SK-N-SH treated with all-trans-retinoic acid at 6 μM for 48 hours (cell line): ENCODE results near the gene JAK1.

ENCODE experiments used
- ATAC-seq: fragments of 200-7000 bp; cut with Tn5 transposase; 3 replicates; pipeline ENCODE4 v1.9.1; 2020; ENCODE audit warnings: mild to moderate bottlenecking, moderate library complexity
- ARNTL ChIP-seq: fragments of 450-650 bp; formaldehyde crosslinking; IDR thresholded peaks from 2 replicates; pipeline ENCODE4 v1.5.0; 2020; ENCODE audit warnings: low read depth, mild to moderate bottlenecking, moderate library complexity, borderline replicate concordance
- BACH2 ChIP-seq: fragments of 250-450 bp; sonication (Bioruptor Pico); IDR thresholded peaks from 2 replicates; pipeline ENCODE4 v1.9.0; 2021; ENCODE audit warnings: mild to moderate bottlenecking, borderline replicate concordance
- CSDC2 ChIP-seq: fragments of 250-450 bp; sonication (Bioruptor Pico); IDR thresholded peaks from 2 replicates; pipeline ENCODE4 v1.5.0; 2020; ENCODE audit warnings: mild to moderate bottlenecking, moderate library complexity
- ESRRG ChIP-seq: fragments of 250-450 bp; sonication (Bioruptor Pico); IDR thresholded peaks from 2 replicates; pipeline ENCODE4 v1.6.1; 2021; ENCODE audit warnings: mild to moderate bottlenecking
- GLIS3 ChIP-seq: fragments of 250-450 bp; sonication (Bioruptor Pico); IDR thresholded peaks from 2 replicates; pipeline ENCODE4 v1.5.0; 2020; ENCODE audit warnings: mild to moderate bottlenecking, moderate library complexity
- ISL1 ChIP-seq: fragments of 250-450 bp; sonication (Bioruptor Pico); IDR thresholded peaks from 2 replicates; pipeline ENCODE4 v2.1.2; 2022; ENCODE audit warnings: mild to moderate bottlenecking, moderate library complexity
- OSR1 ChIP-seq: fragments of 250-450 bp; sonication (Bioruptor Pico); IDR thresholded peaks from 2 replicates; pipeline ENCODE4 v1.8.0; 2022; ENCODE audit warnings: moderate library complexity, mild to moderate bottlenecking, inconsistent platforms
- PPARA ChIP-seq: fragments of 250-450 bp; sonication (Bioruptor Pico); IDR thresholded peaks from 2 replicates; pipeline ENCODE4 v1.5.0; 2020; ENCODE audit warnings: mild to moderate bottlenecking, borderline replicate concordance
- RARB ChIP-seq: fragments of 250-450 bp; sonication (Bioruptor Pico); IDR thresholded peaks from 2 replicates; pipeline ENCODE4 v1.8.0; 2021; ENCODE audit warnings: mild to moderate bottlenecking, moderate library complexity
- SNAI2 ChIP-seq: fragments of 250-450 bp; sonication (Bioruptor Pico); IDR thresholded peaks from 2 replicates; pipeline ENCODE4 v1.5.0; 2020; ENCODE audit warnings: mild to moderate bottlenecking, moderate library complexity
- TCF4 ChIP-seq: fragments of 250-450 bp; sonication (Bioruptor Pico); IDR thresholded peaks from 2 replicates; pipeline ENCODE4 v1.8.0; 2021; ENCODE audit warnings: mild to moderate bottlenecking, moderate library complexity, borderline replicate concordance
- TOX ChIP-seq: fragments of 250-450 bp; sonication (Bioruptor Pico); IDR thresholded peaks from 2 replicates; pipeline ENCODE4 v1.8.0; 2021; ENCODE audit warnings: mild to moderate bottlenecking, moderate library complexity, borderline replicate concordance
- ZC3H10 ChIP-seq: fragments of 250-450 bp; sonication (Bioruptor Pico); IDR thresholded peaks from 2 replicates; pipeline ENCODE4 v1.5.1; 2021; ENCODE audit warnings: mild to moderate bottlenecking, moderate library complexity
- ZFP3 ChIP-seq: fragments of 250-450 bp; sonication (Bioruptor Pico); IDR thresholded peaks from 2 replicates; pipeline ENCODE4 v1.5.0; 2020; ENCODE audit warnings: mild to moderate bottlenecking, moderate library complexity
- ZFP30 ChIP-seq: fragments of 450-650 bp; formaldehyde crosslinking; IDR thresholded peaks from 2 replicates; pipeline ENCODE4 v1.5.0; 2022; ENCODE audit warnings: mild to moderate bottlenecking, moderate library complexity
- ZNF565 ChIP-seq: fragments of 450-650 bp; formaldehyde crosslinking; conservative IDR thresholded peaks from 2 replicates; pipeline ENCODE4 v1.5.0; 2020; ENCODE audit warnings: low read depth, mild to moderate bottlenecking, moderate library complexity
- ZNF70 ChIP-seq: fragments of 450-650 bp; formaldehyde crosslinking; IDR thresholded peaks from 2 replicates; pipeline ENCODE4 v1.5.0; 2020; ENCODE audit warnings: mild to moderate bottlenecking, moderate library complexity
- ZNF8 ChIP-seq: fragments of 450-650 bp; formaldehyde crosslinking; IDR thresholded peaks from 2 replicates; pipeline ENCODE4 v1.5.0; 2020; ENCODE audit warnings: mild to moderate bottlenecking, moderate library complexity
- TF ChIP-seq, protein P1 (sequence below): fragments of 250-450 bp; sonication (Bioruptor Pico); IDR thresholded peaks from 2 replicates; pipeline ENCODE4 v1.8.0; 2021; ENCODE audit warnings: low read depth, mild to moderate bottlenecking, moderate library complexity, borderline replicate concordance
- TF ChIP-seq, protein P2 (sequence below): fragments of 250-450 bp; sonication (Bioruptor Pico); IDR thresholded peaks from 2 replicates; pipeline ENCODE4 v1.5.1; 2020; ENCODE audit warnings: low read depth, mild to moderate bottlenecking, moderate library complexity
- TF ChIP-seq, protein P3 (sequence below): fragments of 250-450 bp; sonication (Bioruptor Pico); IDR thresholded peaks from 2 replicates; pipeline ENCODE4 v1.5.0; 2020; ENCODE audit warnings: mild to moderate bottlenecking, moderate library complexity
- TF ChIP-seq, protein P4 (sequence below): fragments of 250-450 bp; sonication (Bioruptor Pico); IDR thresholded peaks from 2 replicates; pipeline ENCODE4 v1.8.0; 2020; ENCODE audit warnings: mild to moderate bottlenecking, moderate library complexity, borderline replicate concordance
- TF ChIP-seq, protein P5 (sequence below): fragments of 250-450 bp; sonication (Bioruptor Pico); IDR thresholded peaks from 2 replicates; pipeline ENCODE4 v1.5.1; 2021; ENCODE audit warnings: mild to moderate bottlenecking, moderate library complexity

The JAK1 gene

DNA sequence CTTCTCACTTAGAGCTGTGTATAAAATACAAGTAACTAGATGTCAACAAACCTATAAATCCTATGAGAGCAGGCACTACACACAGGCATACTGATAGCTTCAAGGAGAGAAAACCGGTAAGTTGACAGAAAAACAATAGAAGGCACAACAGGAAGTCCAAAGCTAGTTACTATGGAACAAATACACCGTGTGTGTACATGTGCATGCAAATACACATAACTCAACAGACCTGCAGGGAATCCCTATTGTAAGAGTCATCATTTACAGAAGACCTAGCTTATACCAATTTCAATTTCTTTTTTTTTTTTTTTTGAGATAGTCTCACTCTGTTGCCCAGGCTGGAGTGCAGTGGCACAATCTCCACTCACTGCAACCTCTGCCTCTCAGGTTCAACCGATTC is 26.3 kb downstream of the JAK1 start:
- no peak for TF ChIP-seq TCF4
- no peak for TF ChIP-seq CSDC2 (CRISPR knock-in tag)
- TF ChIP-seq PPARA, result no peak
- no peak for TF ChIP-seq BACH2 (CRISPR knock-in tag)
- TF ChIP-seq ZFP30, result no peak
- no peak for TF ChIP-seq ZNF8
- no peak for TF ChIP-seq ISL1 (CRISPR knock-in tag)
- TF ChIP-seq, protein P1, sequence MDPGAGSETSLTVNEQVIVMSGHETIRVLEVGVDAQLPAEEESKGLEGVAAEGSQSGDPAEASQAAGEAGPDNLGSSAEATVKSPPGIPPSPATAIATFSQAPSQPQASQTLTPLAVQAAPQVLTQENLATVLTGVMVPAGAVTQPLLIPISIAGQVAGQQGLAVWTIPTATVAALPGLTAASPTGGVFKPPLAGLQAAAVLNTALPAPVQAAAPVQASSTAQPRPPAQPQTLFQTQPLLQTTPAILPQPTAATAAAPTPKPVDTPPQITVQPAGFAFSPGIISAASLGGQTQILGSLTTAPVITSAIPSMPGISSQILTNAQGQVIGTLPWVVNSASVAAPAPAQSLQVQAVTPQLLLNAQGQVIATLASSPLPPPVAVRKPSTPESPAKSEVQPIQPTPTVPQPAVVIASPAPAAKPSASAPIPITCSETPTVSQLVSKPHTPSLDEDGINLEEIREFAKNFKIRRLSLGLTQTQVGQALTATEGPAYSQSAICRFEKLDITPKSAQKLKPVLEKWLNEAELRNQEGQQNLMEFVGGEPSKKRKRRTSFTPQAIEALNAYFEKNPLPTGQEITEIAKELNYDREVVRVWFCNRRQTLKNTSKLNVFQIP (CRISPR knock-in tag), result no peak
- TF ChIP-seq ZC3H10 (CRISPR knock-in tag), result no peak
- no peak for TF ChIP-seq TOX (CRISPR knock-in tag)
- TF ChIP-seq, protein P2, sequence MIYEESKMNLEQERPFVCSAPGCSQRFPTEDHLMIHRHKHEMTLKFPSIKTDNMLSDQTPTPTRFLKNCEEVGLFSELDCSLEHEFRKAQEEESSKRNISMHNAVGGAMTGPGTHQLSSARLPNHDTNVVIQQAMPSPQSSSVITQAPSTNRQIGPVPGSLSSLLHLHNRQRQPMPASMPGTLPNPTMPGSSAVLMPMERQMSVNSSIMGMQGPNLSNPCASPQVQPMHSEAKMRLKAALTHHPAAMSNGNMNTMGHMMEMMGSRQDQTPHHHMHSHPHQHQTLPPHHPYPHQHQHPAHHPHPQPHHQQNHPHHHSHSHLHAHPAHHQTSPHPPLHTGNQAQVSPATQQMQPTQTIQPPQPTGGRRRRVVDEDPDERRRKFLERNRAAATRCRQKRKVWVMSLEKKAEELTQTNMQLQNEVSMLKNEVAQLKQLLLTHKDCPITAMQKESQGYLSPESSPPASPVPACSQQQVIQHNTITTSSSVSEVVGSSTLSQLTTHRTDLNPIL (CRISPR knock-in tag), result no peak
- TF ChIP-seq, protein P3, sequence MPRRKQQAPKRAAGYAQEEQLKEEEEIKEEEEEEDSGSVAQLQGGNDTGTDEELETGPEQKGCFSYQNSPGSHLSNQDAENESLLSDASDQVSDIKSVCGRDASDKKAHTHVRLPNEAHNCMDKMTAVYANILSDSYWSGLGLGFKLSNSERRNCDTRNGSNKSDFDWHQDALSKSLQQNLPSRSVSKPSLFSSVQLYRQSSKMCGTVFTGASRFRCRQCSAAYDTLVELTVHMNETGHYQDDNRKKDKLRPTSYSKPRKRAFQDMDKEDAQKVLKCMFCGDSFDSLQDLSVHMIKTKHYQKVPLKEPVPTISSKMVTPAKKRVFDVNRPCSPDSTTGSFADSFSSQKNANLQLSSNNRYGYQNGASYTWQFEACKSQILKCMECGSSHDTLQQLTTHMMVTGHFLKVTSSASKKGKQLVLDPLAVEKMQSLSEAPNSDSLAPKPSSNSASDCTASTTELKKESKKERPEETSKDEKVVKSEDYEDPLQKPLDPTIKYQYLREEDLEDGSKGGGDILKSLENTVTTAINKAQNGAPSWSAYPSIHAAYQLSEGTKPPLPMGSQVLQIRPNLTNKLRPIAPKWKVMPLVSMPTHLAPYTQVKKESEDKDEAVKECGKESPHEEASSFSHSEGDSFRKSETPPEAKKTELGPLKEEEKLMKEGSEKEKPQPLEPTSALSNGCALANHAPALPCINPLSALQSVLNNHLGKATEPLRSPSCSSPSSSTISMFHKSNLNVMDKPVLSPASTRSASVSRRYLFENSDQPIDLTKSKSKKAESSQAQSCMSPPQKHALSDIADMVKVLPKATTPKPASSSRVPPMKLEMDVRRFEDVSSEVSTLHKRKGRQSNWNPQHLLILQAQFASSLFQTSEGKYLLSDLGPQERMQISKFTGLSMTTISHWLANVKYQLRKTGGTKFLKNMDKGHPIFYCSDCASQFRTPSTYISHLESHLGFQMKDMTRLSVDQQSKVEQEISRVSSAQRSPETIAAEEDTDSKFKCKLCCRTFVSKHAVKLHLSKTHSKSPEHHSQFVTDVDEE, result no peak
- TF ChIP-seq, protein P4, sequence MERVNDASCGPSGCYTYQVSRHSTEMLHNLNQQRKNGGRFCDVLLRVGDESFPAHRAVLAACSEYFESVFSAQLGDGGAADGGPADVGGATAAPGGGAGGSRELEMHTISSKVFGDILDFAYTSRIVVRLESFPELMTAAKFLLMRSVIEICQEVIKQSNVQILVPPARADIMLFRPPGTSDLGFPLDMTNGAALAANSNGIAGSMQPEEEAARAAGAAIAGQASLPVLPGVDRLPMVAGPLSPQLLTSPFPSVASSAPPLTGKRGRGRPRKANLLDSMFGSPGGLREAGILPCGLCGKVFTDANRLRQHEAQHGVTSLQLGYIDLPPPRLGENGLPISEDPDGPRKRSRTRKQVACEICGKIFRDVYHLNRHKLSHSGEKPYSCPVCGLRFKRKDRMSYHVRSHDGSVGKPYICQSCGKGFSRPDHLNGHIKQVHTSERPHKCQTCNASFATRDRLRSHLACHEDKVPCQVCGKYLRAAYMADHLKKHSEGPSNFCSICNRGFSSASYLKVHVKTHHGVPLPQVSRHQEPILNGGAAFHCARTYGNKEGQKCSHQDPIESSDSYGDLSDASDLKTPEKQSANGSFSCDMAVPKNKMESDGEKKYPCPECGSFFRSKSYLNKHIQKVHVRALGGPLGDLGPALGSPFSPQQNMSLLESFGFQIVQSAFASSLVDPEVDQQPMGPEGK (CRISPR knock-in tag), result no peak
- no peak for TF ChIP-seq OSR1
- no peak for TF ChIP-seq RARB (CRISPR knock-in tag)
- no peak for TF ChIP-seq GLIS3 (CRISPR knock-in tag)
- TF ChIP-seq, protein P5, sequence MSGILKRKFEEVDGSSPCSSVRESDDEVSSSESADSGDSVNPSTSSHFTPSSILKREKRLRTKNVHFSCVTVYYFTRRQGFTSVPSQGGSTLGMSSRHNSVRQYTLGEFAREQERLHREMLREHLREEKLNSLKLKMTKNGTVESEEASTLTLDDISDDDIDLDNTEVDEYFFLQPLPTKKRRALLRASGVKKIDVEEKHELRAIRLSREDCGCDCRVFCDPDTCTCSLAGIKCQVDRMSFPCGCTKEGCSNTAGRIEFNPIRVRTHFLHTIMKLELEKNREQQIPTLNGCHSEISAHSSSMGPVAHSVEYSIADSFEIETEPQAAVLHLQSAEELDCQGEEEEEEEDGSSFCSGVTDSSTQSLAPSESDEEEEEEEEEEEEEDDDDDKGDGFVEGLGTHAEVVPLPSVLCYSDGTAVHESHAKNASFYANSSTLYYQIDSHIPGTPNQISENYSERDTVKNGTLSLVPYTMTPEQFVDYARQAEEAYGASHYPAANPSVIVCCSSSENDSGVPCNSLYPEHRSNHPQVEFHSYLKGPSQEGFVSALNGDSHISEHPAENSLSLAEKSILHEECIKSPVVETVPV (CRISPR knock-in tag), result no peak
- TF ChIP-seq ESRRG (CRISPR knock-in tag), result no peak
- no peak for TF ChIP-seq ZNF565
- ATAC-seq, result no peak

DNA sequence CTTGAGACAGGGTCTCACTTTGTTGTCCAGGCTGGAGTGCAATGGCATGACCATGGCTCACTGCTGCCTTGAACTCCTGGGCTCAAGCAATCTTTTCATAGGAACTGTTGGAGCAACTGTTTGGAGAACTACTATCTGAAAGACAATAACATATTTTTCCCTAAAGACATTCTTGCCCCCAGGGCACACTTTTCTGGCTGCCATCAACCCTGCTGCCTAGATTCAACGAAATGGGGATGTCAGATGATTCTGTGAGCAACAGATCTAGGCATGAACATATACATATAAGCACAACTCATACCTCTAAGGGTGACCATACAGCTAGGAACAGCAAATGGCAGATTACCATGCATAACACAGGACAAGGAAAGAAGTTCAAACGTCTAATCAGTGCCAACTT is 27.4 kb downstream of the JAK1 start:
- TF ChIP-seq SNAI2, result no peak
- TF ChIP-seq ZFP30, result no peak
- TF ChIP-seq, all 23 proteins: peak for 0
- ATAC-seq, result no peak

DNA sequence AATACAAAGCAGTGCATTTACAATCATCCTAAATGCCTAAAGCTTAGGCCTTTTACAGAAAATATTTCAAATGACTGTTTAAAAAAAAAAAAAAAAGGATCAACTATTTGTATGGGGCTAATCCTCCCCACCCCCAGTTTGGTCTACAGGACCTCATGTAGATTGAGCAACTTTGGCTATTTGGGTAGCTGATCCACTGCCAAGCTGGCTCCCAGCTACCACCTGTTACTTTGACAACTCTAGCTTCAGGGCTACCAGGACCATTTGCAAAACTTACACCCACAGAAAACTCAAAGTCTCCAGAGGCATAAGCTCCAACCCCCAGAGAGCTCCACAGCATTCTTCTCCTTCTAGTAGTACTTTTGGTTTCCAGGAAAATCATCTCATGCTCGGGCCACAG is 29.4 kb downstream of the JAK1 start:
- no peak for ATAC-seq
- TF ChIP-seq ARNTL (CRISPR knock-in tag) (no peak), RARB (CRISPR knock-in tag) (no peak), ZFP3 (CRISPR knock-in tag) (no peak), ZNF8 (no peak), ISL1 (CRISPR knock-in tag) (no peak), ZNF70 (CRISPR knock-in tag) (no peak), TOX (CRISPR knock-in tag) (no peak), ZC3H10 (CRISPR knock-in tag) (no peak), TCF4 (no peak)
